HCEC 1CT (cell line): ENCODE results near the gene DNHD1.

Experiments
- DNase-seq: peaks from one replicate; pipeline ENCODE4 v3.0.0-alpha.2; 2017

The DNHD1 gene

DNA sequence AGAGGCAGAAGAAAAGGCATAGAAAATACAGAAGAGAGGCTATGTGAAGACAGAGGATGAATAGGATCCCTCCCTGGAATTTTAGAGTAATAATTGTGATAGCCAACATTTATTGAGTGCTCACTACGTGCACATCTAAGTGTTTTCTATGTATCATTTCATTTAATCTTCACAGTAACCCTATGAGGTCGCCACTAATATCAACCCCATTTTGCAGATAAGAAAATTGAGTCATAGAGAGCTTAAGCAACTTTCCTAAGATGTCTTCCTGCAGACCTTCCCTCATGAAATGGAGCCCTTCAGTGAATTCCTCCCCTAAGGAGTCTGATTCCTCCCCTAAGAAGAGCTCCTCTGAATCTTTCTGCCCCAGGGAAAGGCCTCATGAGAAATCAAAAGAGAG is 68.2 kb downstream of the DNHD1 start:
- DNase-seq, result no peak

DNA sequence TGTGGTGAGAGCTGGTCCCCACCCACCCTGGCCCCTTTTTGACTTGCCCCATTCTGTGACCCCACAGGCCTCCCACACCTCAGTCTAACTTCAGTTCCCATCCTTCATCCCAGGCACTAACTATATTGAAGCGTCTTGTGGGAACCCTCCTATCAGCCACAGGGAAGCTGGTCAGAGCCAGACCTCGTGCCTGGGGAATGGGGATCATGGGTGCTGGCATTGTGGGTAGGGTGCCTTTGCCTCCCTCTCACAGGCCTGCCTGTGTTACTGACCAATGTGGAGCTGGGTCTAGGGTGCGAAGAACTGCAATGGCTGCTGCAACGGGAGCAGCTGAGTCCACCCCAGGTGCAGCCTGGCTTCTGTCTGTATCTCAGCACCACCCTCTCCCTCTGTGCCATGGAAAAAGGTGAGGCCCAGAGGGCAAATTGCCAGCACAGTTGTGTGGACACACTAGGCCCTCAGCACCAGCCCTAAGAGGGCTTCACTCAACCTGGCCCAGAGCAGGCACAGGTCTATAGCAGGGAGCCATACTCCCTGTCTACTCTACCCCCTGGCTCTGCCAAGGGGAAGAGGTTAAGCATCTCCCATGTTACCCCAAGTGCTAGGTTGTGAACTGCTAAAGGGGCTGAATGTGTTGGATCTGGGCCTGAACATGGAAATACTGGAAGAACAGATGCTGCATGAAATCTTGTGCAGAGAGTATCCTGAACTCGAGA is 69.1 kb downstream of the DNHD1 start:
- DNase-seq, result no peak

DNA sequence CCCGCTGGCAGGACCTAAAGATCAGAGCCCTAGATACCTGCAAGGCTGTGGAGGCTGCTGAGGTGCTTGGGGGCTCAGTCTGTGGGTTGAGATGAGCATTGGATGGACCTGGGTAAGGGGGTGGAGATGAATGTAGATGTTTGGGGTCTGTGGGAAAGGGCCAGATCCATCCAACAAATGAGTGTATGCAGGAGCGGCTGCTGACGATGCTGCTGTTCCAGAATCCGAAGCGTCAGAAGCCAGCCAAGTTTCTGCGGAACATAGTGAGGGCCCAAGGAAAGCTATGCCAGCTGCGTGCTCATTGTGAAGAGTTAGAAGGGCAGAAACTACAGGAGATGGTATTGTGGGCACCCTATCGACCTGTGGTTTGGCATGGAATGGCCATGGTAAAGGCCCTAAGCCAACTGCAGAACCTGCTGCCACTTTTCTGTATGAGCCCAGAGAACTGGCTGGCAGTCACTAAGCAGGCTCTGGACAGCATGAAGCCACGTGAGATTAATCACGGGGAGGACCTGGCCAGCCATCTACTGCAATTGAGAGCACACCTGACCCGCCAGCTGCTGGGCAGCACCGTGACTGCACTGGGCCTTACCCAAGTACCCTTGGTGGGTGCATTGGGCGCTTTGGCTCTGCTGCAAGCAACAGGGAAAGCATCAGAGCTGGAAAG is 69.8 kb downstream of the DNHD1 start:
- DNase-seq, result no peak

DNA sequence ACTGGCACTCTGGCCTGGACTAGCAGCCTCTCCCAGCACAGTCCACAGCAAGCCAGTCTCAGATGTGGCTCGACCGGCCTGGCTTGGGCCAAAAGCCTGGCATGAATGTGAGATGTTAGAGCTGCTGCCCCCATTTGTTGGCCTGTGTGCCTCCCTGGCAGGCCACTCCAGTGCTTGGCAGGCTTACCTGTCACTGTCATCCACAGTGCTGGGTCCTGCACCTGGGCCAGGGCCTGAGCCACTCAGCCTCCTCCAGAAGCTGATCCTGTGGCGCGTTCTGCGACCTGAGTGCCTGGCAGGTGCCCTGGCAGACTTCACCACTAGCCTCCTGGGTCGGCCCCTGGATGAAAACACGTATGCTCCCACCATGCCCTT is 70.3 kb downstream of the DNHD1 start:
- DNase-seq, result no peak

DNA sequence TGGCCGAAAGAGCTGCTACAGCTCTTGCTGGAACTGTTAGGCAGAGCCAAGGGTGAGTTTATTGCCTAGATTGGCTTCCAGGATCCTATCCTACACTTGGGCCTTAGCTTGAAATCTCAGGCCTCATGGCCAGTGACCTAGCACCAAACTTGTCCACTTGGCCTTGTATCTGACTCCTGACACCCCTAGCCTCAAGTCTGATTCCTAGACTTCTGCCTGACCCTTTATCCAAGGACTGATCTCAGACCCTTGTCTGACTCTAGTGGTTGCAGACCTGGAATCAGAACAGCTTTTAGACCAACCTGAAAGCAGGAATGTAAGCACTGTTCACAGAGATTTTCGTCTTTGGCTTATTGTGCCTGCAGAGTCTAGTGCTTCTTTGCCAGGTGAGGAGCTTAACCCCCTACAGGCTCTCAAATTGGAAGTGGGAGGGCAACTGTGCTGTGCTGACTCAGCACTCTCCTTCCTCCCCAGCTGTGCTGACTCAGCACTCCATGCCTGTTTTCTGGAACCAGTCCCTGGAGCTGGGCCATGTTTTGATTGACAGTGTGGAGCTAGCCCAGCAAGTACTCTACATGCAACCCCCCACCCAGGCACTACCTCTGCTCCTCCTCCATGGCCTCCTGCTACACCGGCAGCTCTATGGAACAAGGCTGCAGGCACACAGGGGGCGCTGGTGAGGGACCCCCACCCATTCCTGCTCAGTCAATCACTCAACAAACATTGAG is 71.3 kb downstream of the DNHD1 start:
- peak; percentile 47 for DNase-seq

DNA sequence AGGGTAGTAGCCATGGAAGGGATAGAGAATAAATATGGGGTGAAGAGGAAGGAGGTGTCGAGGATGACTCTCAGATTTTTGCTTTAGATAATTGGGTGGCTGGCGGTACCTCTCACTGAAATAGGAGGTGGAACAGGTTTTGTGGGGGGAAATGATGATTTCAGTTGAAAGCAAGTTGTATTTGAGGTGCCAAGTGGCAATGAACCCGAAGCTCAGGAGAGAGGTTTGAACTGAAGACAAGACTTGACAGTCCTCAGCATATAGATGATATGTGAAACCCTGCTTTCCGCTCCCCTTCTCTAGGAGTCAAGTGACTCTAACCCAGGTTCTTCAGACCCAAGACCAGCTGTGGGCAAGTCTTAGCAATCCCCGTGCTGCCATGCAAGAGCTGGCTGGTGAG is 72.6 kb downstream of the DNHD1 start:
- no peak for DNase-seq

DNA sequence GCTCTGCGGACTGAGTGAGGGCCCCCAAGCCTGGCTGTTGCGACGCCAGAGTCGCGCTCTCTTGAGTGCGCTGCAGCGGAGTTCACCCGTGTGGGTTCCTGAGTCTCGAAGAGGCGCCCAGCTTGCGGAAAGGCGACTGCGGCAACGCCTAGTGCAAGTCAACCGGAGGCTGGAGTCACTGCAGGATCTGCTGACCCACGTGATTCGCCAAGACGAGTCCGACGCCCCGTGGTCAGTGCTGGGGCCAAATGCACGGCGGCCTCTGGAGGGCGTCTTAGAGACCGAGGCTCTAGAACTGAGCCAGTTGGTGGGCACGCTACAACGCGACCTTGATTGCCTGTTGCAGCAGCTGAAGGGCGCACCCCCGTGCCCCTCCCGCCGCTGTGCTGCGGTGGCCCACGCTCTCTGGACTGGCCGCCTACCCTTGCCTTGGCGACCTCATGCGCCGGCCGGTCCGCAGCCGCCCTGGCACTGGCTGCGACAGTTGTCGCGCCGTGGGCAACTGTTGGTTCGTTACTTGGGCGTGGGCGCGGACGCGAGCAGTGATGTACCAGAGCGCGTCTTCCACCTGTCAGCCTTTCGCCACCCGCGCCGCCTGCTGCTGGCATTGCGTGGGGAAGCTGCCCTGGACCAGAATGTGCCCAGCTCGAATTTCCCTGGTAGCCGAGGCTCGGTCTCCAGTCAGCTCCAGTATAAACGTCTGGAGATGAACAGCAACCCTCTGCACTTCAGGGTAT is 73.8 kb downstream of the DNHD1 start:
- DNase-seq, result no peak

DNA sequence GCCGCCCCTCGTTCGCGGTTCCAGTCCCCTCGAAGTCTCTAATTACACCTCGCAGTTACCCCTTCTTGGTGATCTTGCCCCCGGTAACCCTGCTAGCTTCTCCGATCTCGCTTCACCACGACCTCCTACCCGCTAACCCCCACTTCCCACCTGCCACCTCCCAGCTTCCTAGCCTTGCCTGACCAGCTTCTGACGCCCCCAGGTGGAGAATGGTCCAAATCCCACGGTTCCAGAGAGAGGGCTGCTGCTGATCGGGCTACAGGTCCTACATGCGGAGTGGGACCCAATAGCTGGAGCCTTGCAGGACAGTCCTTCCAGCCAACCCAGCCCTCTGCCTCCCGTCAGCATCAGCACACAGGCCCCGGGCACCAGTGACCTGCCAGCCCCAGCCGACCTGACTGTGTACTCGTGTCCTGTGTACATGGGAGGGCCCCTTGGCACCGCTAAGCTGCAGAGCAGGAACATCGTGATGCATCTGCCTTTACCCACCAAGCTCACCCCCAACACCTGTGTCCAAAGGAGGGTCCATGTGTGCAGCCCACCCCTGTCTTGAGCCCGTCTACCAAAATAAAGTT is 74.4 kb downstream of the DNHD1 start:
- no peak for DNase-seq

DNA sequence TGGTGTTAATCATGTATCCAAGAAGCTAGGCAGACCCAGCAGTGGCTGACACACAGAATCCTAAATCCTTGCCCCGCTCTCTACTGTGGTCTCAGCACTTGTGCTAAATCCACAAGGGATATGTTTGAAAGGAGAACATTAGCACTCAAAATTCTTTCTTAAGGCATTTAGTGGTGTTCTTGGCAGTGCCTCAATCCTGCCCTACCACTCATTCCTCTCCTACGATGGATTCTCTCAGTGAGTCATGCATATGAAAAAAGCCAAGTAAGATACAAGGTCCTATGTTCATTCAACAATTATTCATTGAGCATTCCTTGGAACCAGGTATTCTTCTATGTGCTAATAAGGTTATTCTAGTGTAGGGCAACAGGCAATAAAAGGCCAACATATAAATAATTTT is 75.1 kb downstream of the DNHD1 start:
- peak; percentile 53 for DNase-seq

DNA sequence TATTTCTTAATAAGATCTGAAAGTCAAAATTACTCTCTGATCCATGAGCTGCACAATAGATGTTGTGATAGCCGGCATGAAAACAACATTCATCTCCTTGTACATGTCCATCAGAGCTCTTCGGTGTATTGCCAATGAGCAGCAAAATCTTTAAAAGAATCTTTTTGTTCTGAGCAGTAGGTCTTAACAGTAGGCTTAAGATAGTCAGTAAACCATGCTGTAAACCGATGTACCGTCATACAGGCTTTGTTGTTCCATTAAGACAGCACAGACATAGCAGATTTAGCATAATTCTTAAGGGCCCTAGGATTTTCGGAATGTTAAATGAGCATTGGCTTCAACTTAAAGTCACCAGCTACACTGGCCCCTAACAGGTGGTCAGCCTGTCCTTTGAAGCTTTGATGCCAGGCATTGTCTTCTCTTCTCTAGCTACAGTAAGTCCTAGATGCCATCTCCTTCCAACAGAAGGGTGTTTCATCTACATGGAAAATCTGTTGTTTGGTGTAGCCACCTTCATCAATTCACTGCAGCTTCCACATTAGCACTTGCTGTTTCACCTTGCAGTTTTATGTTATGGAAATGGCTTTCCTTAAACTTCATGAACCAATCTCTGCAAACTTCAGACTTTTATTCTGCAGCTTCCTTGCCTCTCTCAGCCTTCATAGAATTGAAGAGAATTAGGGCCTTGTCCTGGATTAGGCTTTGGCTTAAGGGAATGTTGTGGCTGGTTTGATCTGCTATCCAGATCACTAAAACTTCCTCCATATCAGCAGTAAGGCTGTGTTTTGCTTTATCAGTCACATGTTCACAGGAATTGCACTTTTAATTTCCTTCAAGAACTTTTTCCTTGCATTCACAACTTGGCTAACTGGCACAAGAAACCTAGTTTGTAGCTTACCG is 78.0 kb downstream of the DNHD1 start:
- DNase-seq, result no peak

DNA sequence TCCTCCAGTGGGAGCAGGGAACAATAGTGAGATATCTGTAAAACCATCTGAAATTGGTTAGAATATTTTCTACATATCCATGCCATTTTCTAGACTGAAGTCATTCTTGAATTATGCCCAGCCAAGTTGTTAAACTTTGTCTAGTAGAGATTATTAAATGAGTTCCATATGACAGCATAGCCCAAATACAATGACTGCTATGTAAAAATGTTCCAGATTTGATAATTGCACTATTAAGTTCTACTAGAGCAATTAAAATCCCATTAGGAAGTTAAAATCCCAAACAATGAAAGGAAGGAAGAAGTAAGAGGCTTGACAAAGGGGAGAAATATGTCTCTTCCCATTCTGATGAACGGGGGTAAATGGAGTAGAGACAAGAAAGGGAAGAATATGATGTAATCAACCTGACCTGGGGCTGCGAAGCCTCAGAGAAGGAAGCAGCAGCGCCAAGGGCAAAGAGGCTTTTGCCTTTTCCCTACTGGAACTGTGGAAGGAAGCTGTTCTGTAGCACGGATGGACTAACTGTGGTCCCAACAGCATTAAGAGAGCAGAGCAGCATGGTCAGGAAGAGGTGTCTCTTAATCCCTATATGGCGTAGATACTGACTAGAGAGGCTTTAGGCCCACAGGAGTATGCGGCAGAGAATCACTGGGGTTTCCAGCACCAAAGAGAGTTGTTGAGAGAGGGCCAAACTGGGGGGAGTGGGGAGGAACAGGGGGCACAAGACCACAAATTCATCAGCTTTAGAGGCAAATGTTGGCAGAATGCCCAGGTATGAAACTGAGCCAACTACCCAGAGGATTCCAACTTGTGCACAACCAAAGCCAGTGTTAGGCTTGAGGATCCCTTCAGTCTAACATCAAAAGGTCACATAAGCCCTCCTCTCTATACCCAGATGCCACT is 79.6 kb downstream of the DNHD1 start:
- DNase-seq, result no peak

DNA sequence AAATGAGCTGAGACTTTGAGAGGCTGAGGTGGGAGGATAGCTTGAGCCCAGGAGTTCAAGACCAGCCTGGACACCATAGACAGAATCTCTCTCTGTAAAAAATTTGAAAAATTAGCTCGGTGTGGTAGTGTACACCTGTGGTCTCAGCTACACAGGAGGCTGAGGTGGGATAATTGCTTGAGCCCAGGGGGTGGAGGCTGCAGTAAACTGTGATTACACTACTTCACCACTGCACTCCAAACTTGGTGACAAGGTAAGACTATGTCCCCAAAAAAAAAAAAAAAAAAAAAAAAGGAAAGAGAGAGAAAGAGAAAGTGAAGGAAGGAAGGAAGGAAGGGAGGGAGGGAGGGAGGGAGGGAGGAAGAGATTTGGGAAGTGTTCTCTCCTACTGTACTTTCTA is 81.1 kb downstream of the DNHD1 start:
- no peak for DNase-seq

DNA sequence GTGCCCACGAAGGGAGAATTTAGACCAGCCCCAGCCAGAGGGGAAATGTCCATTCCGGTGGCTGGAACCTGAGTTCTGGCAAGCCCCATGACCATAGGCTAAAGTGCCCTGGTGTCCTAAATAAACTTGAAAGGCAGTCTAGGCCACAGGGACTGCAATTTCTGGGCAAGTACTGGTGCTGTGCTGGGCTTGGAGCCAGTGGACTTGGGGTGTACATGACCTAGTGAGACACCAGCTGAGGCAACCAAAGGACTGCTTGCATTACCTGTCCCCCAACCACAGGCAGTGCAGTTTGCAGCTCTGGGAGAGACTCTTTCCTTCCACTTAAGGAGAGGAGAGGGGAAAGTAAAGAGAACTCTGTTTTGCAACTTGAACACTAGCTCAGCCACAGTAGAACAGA is 82.6 kb downstream of the DNHD1 start:
- DNase-seq, result no peak

DNA sequence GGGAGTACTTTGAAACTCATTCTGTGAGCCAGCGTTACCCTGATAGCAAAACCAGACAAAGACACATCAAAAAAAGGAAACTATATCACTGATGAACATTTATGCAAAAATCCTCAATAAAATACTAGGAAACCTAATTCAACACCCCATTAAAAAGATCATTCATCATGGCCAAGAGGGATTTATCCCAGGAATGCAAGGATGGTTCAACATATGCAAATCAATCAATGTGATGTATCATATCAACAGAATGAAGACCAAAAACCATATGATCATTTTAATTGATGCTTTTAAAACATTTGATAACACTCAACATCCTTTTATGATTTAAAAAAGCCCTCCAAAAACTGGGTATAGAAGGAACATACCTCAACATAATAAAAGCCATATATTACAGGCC is 86.5 kb downstream of the DNHD1 start:
- no peak for DNase-seq

DNA sequence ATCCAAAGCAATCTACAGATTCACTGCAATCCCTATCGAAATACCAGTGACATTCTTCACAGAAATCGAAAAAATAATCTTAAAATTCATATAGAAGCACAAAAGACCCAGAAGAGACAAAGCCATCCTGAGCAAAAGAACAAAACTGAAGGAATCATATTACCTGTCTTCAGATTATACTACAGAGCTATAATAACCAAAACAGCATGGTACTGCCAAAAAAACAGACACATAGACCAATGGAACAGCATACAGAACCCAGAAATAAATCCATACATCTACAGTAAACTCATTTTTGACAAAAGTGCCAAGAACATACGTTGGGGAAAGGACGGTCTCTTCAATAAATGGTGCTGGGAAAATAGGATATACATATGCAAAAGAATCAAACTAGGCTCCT is 87.4 kb downstream of the DNHD1 start:
- no peak for DNase-seq

DNA sequence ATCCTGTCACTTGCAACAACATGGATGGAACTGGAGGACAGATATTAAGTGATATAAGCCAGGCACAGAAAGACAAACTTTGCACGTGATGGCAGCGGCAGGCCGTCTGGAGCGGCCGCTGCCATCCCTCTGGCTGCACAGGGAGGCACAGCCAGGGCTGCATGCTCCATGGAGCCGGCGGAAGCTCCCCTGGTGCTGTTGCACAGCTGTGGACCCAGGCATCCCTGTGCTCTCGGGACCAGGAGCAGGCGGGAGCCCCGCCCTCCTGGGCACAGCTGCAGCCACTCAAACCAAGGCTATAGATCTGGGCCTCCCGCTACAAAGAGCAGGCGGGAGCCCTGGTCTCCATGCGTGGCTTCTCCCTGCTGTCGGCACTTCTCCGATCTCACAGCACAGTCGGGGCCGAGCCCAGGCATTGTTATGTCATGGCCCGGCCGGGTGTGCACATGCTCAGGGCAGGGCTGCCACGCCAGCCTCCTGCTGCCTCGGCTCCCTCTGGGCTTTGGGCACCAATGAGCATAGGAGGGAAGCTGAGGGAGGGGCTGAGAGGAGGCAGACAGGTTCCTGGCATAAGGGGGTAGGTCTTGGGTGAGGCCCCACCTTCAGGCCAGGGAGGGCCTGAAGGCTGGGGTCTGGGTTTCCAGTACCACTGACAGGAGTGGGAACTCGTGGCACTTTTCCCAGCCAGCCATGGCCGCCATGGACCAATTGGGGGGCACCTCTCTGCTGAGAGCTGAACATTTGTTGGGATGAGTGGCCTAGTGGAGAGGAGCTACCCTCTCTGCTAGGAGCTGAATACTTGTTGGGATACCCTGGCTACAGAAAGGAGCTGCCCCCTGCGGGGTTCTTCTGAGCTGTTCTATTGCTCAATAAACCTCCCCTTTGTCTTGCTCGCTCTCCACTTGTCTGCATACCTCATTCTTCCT is 89.6 kb downstream of the DNHD1 start:
- DNase-seq, result no peak

DNA sequence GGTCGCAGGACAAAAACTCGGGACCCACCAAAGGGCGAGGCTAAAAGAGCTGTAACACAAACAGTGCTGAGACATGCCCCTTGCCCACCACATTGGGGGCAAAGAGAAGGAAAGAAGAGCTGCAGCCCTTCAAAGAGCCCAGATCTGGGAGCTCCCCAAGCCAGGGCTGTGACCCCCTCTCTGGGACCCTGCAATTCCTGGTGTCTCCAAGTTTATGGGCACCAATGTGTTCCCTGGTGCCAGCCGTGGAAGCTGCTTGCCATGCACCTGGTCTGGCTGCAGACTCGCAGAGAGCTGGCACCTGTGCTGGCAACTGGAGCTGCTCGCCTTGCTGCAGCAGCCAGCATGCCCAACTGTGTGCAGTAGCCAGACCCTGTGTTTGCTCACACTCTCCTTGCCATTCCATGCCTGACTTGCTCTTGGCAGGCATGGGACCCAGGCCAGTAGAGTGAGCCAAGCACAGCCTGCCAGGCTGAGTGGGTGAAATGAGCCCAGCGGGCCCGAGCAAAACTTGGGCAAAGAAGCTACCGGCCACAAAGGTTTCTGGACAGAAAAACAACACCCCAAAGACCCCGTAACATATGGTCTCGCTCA is 90.4 kb downstream of the DNHD1 start:
- DNase-seq, result no peak

DNA sequence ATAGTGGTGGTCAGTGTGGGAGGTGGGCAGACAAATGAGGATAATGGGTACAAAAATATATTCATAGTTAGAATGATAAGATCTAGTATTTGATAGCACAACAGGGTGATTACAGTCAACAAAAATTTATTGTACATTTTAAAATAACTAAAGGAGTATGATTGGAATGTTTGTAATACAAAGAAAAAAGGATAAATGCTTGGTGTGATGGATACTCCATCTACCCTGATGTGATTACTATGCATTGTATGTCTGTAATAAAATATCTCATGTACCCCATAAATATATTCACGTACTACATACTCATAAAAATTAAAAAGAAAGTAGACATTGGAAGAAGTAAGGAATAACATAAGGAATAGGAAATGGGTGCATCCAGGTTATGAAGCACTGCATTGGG is 90.9 kb downstream of the DNHD1 start:
- DNase-seq, result no peak

DNA sequence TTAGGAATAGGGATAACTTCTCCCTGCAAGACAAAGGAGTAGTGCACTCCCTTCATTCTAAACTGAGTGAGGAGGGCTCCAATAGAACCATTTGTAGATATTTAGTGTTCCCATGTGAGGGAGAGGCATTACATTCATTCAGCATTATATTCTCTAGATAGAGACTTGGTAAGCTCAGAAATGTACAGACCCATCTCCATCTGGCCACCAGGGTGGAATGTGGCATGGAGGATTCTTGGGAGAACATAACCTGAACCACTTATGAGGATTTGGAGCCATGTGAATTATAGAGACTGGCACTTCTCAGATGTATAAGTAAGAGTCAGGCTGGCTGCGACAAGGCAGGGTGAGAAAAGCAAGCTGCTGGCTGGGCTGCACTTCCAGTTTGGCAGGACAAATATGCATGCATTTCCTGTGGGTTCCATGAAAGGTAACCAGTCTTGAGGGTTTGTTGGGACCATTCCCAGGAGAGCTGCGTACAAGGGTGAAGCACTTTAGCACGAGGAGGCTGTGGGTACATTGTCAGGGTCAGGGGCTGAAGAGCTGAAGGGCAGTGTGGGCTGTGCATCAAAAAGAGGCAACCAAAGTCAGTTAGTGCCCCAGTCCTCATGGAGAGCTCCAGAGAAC is 97.2 kb downstream of the DNHD1 start:
- DNase-seq, result no peak
